HepG2 (cell line): ENCODE measurements around the gene TMEM218. TPM values are rescaled to one million over a fixed set of nuclear protein-coding genes. Genes with fewer than 3 reads are reported as not detected.
A peak's percentile ranks its signal among the peaks of the same experiment; 100 is the strongest.

Experiments used
- CBFB ChIP-seq: sonication (generic); formaldehyde crosslinking; IDR thresholded peaks from 2 replicates; pipeline ENCODE4 v1.4.0; 2020; ENCODE audit warnings: missing genetic modification reagents
- CHD4 ChIP-seq: fragments of 200-600 bp; sonication (generic); IDR thresholded peaks from 2 replicates; pipeline ENCODE4 v1.7.0; 2017; ENCODE audit warnings: mild to moderate bottlenecking, low read length, borderline replicate concordance
- HIC2 ChIP-seq: sonication (generic); formaldehyde crosslinking; IDR thresholded peaks from 2 replicates; pipeline ENCODE4 v1.9.0; 2022; ENCODE audit warnings: low read depth, missing genetic modification reagents
- HMGXB4 ChIP-seq, 2 experiments: sonication (generic) in 1 of 2; formaldehyde crosslinking in 1 of 2; IDR thresholded peaks; 2 replicates each; pipeline versions ENCODE4 v1.4.0 to v1.6.1; 2018 to 2020; ENCODE audit warnings: missing genetic modification reagents in 2 of 2, borderline replicate concordance in 1 of 2, low read depth in 1 of 2, mild to moderate bottlenecking in 1 of 2, missing biosample characterization in 1 of 2
- HOXD1 ChIP-seq: sonication (generic); formaldehyde crosslinking; IDR thresholded peaks from 2 replicates; pipeline ENCODE4 v1.5.0; 2020; ENCODE audit warnings: missing genetic modification reagents
- MBD4 ChIP-seq: IDR thresholded peaks from 2 replicates; pipeline ENCODE4 v1.6.1; 2012; ENCODE audit warnings: low read length, inconsistent platforms, borderline replicate concordance
- MED1 ChIP-seq: sonication (generic); formaldehyde crosslinking; IDR thresholded peaks from 2 replicates; pipeline ENCODE4 v1.4.0; 2020; ENCODE audit warnings: missing genetic modification reagents
- MEF2D ChIP-seq: sonication (generic); formaldehyde crosslinking; IDR thresholded peaks from 2 replicates; pipeline ENCODE4 v1.5.1; 2020; ENCODE audit warnings: mild to moderate bottlenecking, missing genetic modification reagents
- MNT ChIP-seq: fragments of 450-650 bp; IDR thresholded peaks from 2 replicates; pipeline ENCODE4 v1.6.1; 2016
- MTA3 ChIP-seq: sonication (generic); formaldehyde crosslinking; IDR thresholded peaks from 2 replicates; pipeline ENCODE4 v1.4.0; 2020; ENCODE audit warnings: missing genetic modification reagents
- NKX3-1 ChIP-seq: sonication (generic); formaldehyde crosslinking; IDR thresholded peaks from 2 replicates; pipeline ENCODE4 v1.5.0; 2020; ENCODE audit warnings: missing genetic modification reagents
- NR2C2 ChIP-seq: sonication (generic); formaldehyde crosslinking; IDR thresholded peaks from 2 replicates; pipeline ENCODE4 v1.4.0; 2020; ENCODE audit warnings: missing genetic modification reagents, mild to moderate bottlenecking, moderate library complexity, borderline replicate concordance
- PLRG1 ChIP-seq: fragments of 450-650 bp; conservative IDR thresholded peaks from 2 replicates; pipeline ENCODE4 v1.6.1; 2016
- PREB ChIP-seq: sonication (generic); formaldehyde crosslinking; IDR thresholded peaks from 2 replicates; pipeline ENCODE4 v1.4.0; 2020; ENCODE audit warnings: missing genetic modification reagents
- SPEN ChIP-seq: sonication (generic); formaldehyde crosslinking; IDR thresholded peaks from 2 replicates; pipeline ENCODE4 v1.5.1; 2020; ENCODE audit warnings: low read depth, mild to moderate bottlenecking, missing genetic modification reagents
- ZBTB37 ChIP-seq: sonication (generic); formaldehyde crosslinking; IDR thresholded peaks from 2 replicates; pipeline ENCODE4 v1.4.0; 2020; ENCODE audit warnings: mild to moderate bottlenecking, missing genetic modification reagents
- ZNF230 ChIP-seq: sonication (generic); formaldehyde crosslinking; IDR thresholded peaks from 2 replicates; pipeline ENCODE4 v1.4.0; 2020; ENCODE audit warnings: mild to moderate bottlenecking, missing genetic modification reagents
- ZNF292 ChIP-seq: sonication (generic); formaldehyde crosslinking; IDR thresholded peaks from 2 replicates; pipeline ENCODE4 v1.8.1; 2022; ENCODE audit warnings: mild to moderate bottlenecking, low read depth, missing genetic modification reagents, borderline replicate concordance
- ZNF337 ChIP-seq: sonication (generic); formaldehyde crosslinking; IDR thresholded peaks from 2 replicates; pipeline ENCODE4 v1.5.1; 2020; ENCODE audit warnings: missing genetic modification reagents, low read depth, mild to moderate bottlenecking, borderline replicate concordance
- ZNF547 ChIP-seq: sonication (generic); formaldehyde crosslinking; IDR thresholded peaks from 2 replicates; pipeline ENCODE4 v1.5.1; 2020; ENCODE audit warnings: mild to moderate bottlenecking, missing genetic modification reagents
- ZNF572 ChIP-seq: sonication (generic); formaldehyde crosslinking; IDR thresholded peaks from 2 replicates; pipeline ENCODE4 v1.5.1; 2020; ENCODE audit warnings: mild to moderate bottlenecking, missing genetic modification reagents
- ZNF746 ChIP-seq: sonication (generic); formaldehyde crosslinking; IDR thresholded peaks from 2 replicates; pipeline ENCODE4 v1.8.0; 2022; ENCODE audit warnings: mild to moderate bottlenecking, missing genetic modification reagents
- ZNF816 ChIP-seq: sonication (generic); formaldehyde crosslinking; IDR thresholded peaks from 2 replicates; pipeline ENCODE4 v1.8.0; 2022; ENCODE audit warnings: missing genetic modification reagents, mild to moderate bottlenecking, borderline replicate concordance
- ZSCAN22 ChIP-seq: sonication (generic); formaldehyde crosslinking; IDR thresholded peaks from 2 replicates; pipeline ENCODE4 v1.4.0; 2020; ENCODE audit warnings: mild to moderate bottlenecking, missing genetic modification reagents
- polyA plus RNA-seq, 8 experiments: library from polyadenylated mRNA; depleted of rRNA in 3 of 8; stranded (reverse) in 7 of 8; unstranded in 1 of 8; fragments of >200 nt; fragmentation: Illumina TruSeq in 4 of 8; extraction: Trizol in 4 of 8; gene quantifications; 2 replicates each; pipeline versions ENCODE4 v1.2.1 to v1.2.3, GENCODE V29; 2011 to 2016; ENCODE audit warnings: low read depth in 4 of 8, missing spikeins in 1 of 8, mixed read lengths in 1 of 8; ENCODE audit not compliant: insufficient read depth in 1 of 8
- total RNA-seq, 5 experiments: library from RNA; depleted of rRNA; stranded (reverse); fragments of >200 nt; fragmentation: Illumina TruSeq; extraction: Trizol; gene quantifications; 2 replicates each; pipeline ENCODE4 v1.2.3, GENCODE V29; 2016; ENCODE audit warnings: low read depth in 1 of 5

Gene TMEM218
- total and polyA plus RNA-seq, 2 of the 13 experiments (the other 11 are each of a cell fraction or from before 2014, with no cell fraction given) = 11.8 to 14.0 TPM

- TF ChIP-seq ZBTB37 (CRISPR knock-in tag) = no peak
- no peak for TF ChIP-seq MNT
- 0 out of 2 replicates have a peak, but pooled peaks have one; percentile 62 for TF ChIP-seq ZNF292 (CRISPR knock-in tag)
- TF ChIP-seq MBD4 = no peak
- TF ChIP-seq HOXD1 = no peak
- no peak for TF ChIP-seq NKX3-1 (CRISPR knock-in tag)
- no peak for TF ChIP-seq ZSCAN22 (CRISPR knock-in tag)
- no peak for TF ChIP-seq HMGXB4 (CRISPR knock-in tag; IDR thresholded peaks at IDR 0.05; ENCODE audit: borderline replicate concordance in 1 of 2, low read depth in 1 of 2)
- TF ChIP-seq PLRG1 = no peak
- TF ChIP-seq CBFB (CRISPR knock-in tag) = no peak
- no peak for TF ChIP-seq ZNF746 (CRISPR knock-in tag)
- TF ChIP-seq MTA3 = no peak
- no peak for TF ChIP-seq HIC2 (CRISPR knock-in tag)
- TF ChIP-seq MED1 (CRISPR knock-in tag) = 0 out of 2 replicates have a peak, but pooled peaks have one; percentile 26
- no peak for TF ChIP-seq CHD4
- TF ChIP-seq MEF2D = 0 out of 2 replicates have a peak, but pooled peaks have one; percentile 23
- TF ChIP-seq ZNF572 (CRISPR knock-in tag) = no peak
- no peak for TF ChIP-seq ZNF547 (CRISPR knock-in tag)
- no peak for TF ChIP-seq ZNF230 (CRISPR knock-in tag)
- TF ChIP-seq SPEN (CRISPR knock-in tag) = no peak
- TF ChIP-seq ZNF337 (CRISPR knock-in tag) = no peak
- TF ChIP-seq NR2C2 (CRISPR knock-in tag) = 0 out of 2 replicates have a peak, but pooled peaks have one; percentile 39
- no peak for TF ChIP-seq ZNF816 (CRISPR knock-in tag)
- TF ChIP-seq PREB (CRISPR knock-in tag) = no peak
These were observed 40.6 kb downstream of the TMEM218 start (continued) for GRCh38 chr11:125070699-125071254.
